Skeletal muscle cell (primary cell): ENCODE measurements around the gene STK4.
"Not testable (repeated sequence)": the region's sequence is repeated elsewhere in the genome, so short reads cannot be mapped to it uniquely, and the experiment has no call there.

Experiments used
- DNase-seq: peaks from one replicate; pipeline ENCODE4 v3.0.0-alpha.2; 2010; ENCODE audit warnings: low read depth
- H3K4me3 ChIP-seq: 2 replicates; pipeline ENCODE4 v1.5.1; 2011; ENCODE audit warnings: low read depth, mild to moderate bottlenecking, control low read depth, low read length, moderate library complexity

STK4 gene

DNA sequence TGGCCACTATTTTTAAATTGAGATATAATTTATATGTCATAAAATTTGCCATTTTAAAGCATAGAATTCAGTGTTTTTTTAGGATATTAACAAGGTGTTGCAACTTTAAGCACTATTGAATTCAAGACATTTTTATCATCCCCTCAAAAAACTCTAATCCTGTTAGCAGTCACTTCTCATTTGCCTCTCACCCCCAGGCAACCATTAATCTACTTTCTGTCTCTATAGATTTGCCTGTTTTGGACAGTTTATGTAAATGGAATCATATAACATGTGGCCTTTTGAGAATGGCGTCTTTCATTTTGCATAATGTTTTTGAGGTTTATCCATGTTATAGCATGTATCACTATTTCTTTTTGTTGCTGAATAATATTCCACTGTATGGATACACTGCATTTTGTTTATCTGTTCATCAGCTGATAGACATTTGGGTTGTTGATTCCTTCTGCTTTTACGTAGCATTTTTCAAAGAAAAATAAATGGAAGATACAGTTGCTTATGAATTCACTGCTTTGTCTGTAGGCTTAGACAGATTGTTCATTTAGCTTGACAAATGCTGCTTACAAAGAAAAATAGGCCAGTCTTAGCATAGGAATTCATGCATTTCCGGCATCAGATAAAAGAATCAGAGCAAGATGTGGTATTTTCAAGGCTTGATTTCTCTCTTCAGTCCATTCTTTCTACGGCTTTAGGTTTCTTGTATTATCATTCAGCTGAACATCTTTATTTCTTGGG, 52.9 kb downstream of the STK4 start:
- DNase-seq: no peak
- H3K4me3 ChIP-seq: no peak overlapping the region

DNA sequence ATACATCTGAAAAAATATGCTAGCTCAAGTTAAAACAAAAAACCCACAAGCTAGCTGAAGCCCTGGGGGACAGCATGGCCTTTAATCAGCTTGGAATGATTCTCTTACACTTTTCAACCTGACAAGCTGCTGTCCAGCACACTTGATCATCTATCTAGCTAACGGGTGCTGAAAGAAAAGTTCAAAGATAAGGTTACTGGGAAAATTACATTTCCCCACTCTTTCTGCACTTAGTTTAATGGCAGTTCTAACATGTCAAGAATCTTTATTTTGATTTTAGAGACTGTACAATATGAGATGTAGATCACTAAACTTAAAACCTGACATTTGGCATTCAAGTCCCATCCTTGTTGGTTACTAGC, 53.4 kb downstream of the STK4 start:
- no peak overlapping the region for H3K4me3 ChIP-seq
- no peak for DNase-seq

DNA sequence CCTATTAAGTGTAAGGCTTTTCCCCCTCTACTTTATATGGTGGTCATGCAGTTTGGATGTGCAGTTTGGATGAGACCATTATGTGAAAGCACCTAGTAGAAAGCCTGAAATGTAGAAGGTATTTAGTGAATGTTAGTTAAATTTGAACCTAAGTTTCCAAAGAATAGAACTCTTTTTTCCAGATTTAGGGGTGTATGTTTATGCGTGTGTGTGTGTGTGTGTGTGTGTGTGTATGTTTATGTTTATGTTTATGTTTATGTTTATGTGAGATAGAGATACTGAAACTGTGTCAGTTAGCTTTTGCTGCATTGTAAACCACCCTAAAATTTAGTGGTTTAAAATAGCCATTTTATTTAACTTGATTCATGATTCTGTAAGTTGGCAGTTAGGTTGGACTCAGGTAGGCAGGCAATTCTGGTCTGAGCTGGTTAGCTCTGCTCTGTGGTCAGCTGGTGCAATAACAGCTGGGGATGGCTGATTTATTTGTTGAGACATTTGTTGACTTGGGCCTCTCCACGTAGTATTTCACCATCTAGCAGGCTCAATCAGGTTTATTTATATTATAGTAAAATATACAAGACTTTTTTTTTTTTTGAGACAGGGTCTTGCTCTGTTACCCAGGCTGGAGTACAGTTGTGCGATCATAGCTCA, 54.0 kb downstream of the STK4 start:
- no peak overlapping the region for H3K4me3 ChIP-seq
- no peak for DNase-seq

DNA sequence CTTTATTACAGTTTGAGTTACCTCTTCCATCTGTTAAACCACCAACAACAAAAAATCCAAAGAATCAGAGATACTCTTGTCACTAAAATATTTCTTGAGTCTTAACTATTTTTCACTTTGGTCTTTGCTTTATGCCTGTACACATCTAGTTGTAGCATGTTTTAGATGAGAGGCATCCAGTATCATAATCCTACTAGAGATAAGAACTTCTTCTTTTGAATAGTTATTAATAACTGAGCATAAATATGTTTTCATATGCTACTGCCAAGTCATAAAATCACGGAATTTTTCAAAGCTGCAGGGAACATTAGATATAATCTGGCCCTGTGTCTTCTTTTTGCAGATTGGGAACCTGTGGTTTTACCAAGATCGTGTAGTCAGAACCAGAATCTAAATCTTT, 55.3 kb downstream of the STK4 start:
- H3K4me3 ChIP-seq: no peak overlapping the region
- DNase-seq: no peak

DNA sequence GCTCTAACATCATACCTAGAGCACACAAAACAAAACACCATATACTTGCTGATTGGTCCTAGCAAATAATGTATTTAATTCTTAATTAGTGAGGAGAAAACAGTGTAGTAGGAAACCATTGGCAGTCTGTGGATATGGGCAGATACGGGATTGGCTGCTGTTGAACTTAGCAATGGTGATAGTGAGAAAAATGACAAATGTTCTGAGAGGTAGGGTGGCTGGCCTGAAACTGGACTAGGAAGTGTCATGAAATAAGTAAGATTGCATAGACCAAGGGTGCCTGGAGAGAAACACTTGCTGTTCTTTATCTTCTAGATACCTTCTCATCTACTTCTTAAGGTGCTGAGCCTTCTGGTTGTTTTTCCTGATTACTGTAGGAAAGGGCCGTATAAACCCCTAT, 56.8 kb downstream of the STK4 start:
- not testable (repeated sequence) for H3K4me3 ChIP-seq, DNase-seq

DNA sequence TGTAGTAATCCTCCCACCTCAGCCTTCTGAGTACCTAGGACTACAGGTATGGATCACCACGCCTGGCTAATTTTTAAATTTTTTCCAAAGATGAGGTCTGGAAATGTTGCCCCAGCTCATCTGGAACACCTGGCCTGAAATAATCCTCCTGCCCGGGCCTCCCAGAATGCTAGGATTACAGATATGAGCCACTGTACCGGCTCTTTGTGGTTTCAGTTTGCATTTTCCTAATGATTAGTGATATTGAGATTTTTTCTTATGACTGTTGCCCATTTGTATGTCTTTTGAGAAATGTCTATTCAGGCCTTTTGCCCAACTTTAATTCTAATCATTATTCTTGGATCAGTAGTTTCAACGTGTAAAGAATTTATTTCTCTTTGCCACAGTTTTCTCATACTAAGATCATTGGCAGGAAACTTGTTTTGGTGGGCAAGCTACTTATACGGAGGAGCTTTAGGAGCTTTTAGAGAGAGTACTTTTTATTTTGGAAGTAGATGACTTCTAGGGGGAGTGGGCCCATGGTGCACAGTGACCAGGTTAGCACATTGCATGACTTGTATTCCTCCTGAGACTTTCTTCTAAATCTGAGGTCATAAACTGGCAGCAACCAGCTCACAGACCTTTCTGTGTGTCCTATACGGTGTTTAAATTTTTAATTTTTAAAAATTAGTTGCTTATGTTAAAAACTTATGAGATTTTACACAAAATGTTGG, 62.3 kb downstream of the STK4 start:
- no peak overlapping the region for H3K4me3 ChIP-seq
- no peak for DNase-seq

DNA sequence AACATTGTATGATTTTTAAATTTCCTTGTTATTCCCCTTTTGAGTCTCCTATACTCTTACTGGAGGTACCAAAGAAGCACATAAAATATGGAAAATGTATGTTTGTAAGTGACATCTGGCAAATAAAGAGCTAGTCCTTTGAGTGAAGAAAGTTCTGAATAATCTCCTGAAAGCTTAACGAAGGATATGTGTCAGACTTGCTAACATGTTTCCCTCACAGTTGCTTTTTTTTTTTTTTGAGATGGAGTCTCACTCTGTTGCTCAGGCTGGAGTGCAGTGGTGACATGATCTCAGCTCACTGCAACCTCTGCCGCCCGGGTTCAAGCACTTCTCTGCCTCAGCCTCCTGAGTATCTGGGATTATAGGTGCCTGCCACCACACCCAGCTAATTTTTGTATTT, 63.6 kb downstream of the STK4 start:
- no peak overlapping the region for H3K4me3 ChIP-seq
- DNase-seq: no peak

DNA sequence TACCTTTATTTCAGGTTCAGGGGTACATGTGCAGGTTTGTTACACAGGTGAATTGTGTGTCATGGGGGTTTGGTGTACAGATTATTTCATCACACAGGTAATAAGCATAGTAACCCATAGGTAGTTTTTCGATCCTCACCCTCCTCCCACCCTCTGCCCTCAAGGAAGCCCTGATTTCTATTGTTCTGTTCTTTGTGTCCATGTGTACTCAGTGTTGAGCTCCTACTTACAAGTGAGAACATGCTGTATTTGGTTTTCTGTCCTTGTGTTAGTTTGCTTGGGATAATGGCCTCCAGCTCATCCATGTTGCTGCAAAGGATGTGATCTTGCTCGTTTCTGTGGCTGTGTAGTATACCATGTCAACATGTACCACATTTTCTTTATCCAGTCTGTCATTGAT, 66.0 kb downstream of the STK4 start:
- H3K4me3 ChIP-seq: no peak overlapping the region
- DNase-seq: no peak

DNA sequence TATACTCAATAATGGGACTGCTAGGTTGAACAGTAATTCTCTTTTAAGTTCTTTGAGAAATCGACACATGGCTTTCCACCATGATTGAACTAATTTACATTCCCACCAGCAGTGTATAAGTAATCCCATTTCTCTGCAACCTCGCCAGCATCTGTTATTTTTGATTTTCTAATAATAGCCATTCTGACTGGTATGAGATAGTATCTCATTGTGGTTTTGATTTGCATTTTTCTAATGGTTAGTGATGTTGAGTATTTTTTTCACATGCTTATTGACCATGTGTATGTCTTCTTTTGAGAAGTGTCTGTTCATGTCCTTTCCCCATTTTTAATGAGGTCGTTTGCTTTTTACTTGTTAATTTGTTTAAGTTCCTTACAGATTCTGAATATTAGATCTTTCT, 66.5 kb downstream of the STK4 start:
- DNase-seq: no peak
- no peak overlapping the region for H3K4me3 ChIP-seq

DNA sequence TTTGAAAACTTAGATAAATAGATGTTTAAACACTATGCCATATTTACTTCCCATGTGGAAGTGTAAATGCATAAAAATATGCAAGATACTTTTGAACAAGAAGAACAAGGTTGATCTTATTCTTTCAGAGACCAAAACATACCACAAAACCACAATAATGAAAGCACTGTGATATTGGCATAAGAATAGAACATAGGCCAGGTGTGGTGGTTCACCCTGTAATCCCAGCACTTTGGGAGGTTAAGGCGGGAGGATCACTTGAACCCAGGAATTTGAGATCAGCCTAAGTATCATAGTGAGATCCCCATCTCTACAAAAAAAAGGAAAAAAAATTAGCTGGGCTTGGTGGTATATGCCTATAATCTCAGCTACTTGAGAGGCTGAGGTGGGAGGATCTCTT, 68.1 kb downstream of the STK4 start:
- no peak overlapping the region for H3K4me3 ChIP-seq
- no peak for DNase-seq

DNA sequence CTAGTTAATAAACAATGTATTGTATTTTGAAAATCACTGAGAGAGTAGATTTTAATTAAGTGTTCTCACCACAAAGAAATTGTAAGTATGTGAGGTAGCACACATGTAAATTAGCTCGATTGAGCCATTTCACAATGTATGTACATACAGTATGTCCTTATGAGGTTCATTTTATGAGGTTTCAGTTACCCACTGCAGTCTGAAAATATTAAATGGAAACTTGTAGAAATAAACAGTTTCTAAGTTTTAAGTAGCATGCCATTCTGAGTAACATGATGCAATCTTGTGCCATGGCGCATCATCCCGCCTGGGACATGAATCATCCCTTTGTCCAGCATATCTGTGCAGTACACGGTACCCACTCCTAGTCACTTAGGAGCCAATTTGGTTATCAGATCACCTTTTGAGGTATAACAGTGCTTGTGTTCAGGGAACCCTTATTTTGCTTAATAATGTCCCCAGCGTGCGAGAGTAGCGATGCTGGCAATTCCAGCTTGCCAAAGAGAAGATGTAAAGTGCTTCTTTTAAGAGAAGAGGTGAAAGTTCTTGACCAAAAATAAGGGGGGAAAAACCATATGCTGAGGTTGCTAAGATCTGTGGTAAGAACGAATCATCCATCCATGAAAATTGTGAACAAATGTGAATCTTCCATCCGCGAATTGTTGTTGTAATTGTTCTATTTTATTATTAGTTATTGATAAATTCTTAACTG, 69.9 kb downstream of the STK4 start:
- H3K4me3 ChIP-seq: no peak overlapping the region
- DNase-seq: peak; percentile 69

DNA sequence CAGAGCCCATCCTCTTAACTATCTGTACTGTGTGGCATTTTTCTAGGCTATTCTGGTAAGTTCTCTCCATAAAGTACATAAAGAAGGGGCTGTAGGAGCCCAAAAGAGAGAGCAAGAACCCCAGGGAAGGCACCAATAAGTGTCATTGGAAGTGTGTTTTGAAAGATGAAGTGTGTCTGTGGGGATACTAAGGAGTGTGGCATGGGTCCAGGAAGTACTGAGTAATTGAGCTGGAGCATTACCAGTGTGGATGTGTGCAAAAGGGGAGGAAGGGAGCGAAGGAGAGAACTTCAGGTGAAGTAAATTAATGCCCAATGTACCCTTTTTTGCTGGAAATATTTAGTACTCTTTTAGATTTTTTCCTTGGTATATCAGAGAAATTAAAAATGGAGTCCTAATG, 70.7 kb downstream of the STK4 start:
- no peak overlapping the region for H3K4me3 ChIP-seq

DNA sequence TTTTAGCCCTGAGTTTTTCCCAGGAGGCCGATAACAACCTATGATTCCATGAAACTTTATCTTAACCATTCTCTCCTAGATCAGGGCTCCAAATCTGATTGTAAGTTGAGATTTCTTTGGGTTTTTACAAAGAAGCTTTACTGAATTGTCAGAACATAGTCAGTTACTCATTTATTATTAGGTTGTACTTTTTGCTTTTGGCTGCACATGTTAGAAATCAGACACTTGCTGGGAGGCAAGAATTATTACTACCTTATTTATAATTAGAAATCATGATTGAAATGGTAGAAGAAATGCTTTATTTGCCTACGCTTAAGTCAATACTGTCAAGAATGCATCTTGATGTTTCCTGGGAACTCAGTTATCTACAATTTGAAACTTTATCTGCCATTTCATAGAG, 71.3 kb downstream of the STK4 start:
- DNase-seq: no peak
- no peak overlapping the region for H3K4me3 ChIP-seq

More for the DNA sequence above, 70.7 kb downstream of the STK4 start:
- DNase-seq: no peak

DNA sequence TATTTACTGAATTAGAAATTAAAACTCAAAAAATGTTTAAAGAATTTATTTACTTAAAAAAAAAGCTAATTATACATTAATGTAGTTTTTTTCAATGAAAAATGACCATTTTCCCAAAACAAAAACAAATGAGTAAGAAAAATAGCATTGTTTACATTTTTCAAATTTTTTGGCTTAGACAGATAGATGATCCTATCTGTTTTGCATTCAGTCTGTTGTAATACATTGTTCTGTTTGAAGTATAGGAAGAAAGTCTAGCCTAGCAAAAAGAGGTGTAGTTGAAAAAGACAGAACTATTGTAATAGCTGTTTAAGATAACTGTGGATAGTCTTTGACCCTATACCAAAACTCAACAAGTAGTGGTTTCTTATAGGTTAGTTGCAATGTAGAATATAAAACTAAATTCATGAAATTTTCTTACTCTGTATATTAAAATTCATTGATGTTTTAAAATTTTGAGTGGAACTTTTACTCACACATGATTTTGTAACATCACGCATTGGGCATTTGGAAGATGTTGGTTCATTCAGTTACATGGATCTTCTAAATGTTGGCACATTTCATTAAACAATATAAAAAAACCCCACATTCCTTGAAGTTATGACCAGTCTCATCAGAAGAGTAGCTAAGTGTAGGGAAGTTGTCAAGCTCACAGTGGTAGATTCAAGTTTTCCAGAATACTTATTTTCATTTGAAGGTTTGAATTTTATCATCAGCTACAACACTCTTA, 72.6 kb downstream of the STK4 start:
- H3K4me3 ChIP-seq: no peak overlapping the region

DNA sequence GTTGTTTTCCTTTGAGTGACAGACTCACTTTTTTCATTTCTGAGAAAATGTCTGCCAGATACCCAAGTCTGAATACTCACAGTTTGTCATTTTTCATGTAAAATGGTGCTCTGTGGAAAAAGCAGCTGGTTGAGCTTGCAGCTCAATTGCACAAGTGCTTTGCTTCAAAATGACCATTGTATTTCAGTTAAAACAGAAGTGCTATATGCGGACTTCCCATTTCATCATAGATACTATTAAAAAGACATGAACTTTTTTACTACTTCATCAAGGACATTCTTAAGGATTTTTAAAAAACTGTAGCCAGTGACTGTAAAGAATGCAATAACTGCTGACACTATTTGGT, 73.1 kb downstream of the STK4 start:
- H3K4me3 ChIP-seq: no peak overlapping the region
- DNase-seq: no peak

More for the DNA sequence above, 72.6 kb downstream of the STK4 start:
- DNase-seq: no peak

DNA sequence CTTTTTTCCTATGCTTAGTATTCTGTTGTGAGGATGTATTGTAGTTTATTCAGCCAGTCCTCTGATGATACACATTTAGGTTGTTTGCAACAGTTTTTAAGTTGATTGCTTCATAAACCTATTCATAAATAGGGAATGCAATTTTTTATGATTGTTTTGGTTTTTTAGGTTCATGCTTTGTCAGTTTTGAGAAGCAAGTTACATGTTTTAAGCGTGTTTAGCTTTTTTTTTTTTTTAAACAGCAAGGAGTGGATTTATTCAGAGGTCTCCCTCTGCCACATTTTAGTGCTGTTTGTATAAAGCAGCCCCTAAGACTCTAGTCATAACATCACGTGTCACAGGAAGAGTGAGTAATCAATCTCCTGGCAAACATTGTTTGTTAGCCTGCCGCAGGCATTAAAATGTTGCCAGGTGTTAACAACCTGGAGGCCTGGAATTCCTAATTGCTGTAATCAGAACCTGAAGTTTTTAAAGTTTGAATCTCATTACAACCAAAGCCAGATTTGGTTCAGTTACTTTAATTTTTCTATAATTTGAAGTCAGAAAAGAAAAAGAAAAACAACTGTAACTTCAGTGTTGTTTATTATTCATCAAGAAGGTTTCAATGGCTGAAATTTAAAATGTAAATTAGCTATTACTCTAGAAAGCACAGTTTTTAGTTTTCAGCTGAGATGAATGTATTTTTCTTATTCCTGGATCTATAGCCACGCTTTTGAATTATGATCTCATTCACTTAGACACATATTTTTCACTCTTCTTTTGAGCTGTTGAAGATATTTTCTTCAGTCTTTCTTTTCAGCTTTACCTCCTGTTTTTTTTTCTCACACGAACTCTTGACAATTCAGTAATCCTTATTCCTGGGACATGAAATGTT, 75.4 kb downstream of the STK4 start:
- no peak overlapping the region for H3K4me3 ChIP-seq
- DNase-seq: no peak

DNA sequence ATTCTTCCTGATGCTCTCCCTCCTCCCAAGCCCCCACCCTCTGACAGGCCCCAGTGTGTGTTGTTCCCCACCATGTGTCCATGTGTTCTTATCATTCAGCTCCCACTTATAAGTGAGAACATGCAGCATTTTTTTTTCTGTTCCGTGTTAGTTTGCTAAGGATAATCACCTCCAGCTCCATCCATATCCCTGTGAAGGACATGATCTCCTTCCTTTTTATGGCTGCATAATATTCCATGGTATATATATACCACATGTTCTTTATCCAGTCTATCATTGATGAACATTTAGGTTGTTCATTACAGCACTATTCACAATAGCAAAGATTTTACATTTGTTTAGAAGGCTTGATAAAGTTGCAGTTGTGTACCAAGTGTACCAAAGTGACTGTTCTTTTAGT, 76.7 kb downstream of the STK4 start:
- no peak overlapping the region for H3K4me3 ChIP-seq
- DNase-seq: no peak

DNA sequence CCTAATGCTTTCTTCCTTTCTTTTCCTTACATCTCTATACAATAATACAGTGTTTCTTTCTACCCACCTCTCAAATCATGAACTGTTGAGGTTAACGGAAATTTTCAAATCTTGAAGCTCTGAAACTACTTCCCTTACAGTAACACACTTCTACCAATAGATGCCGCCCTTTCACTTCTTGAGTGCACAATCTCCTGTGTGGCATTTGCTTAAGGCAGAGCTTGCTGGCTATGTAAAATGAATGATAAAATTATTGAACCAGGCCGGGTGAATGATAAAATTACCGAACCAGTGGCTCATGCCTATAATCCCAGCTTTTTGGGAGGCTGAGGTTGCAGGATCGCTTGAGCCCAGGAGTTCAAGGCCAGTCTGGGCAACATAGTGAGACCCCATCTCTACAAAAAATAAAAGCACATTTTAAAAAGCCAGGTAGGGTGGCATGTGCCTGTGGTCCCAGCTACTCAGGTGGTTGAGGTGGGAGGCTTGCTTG, 77.8 kb downstream of the STK4 start:
- peak; percentile 51 for DNase-seq
- H3K4me3 ChIP-seq: no peak overlapping the region

DNA sequence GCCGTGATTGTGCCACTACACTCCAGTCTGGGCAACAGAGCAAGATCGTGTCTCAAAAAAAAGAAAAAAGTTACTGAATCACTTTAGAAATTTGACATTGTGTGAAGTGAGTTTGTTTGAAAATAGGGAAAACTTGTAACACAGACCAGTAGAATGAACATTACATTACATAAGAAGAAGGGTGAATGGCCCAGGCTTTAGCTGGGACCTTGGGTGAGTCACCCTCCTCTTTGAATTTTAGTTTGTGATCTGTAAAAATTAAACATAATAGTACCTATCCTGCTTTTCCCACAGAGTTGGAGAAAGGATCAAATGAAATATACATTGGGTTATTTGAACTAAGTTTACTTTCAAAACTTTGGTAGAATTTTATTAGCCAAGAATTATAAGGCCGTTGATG, 78.3 kb downstream of the STK4 start:
- no peak for DNase-seq

More for the DNA sequence above, 78.3 kb downstream of the STK4 start:
- H3K4me3 ChIP-seq: no peak overlapping the region
